ENCODE data around the gene DOCK1.

Gene DOCK1

GRCh38 chr10:127458829-127459228 is 553.6 kb downstream of the DOCK1 start:
- TF ChIP-seq CTCF (IDR thresholded peaks at IDR 0.05), result no peak
- peaks cover 5% of the 10 kb centered on the region for H3K4me1 Mint-ChIP-seq
- H3K27ac Mint-ChIP-seq, result no peak overlapping the region

GRCh38 chr10:127459918-127460317 is 554.7 kb downstream of the DOCK1 start:
- H3K36me3 Mint-ChIP-seq (ENCODE audit: low read depth), result peaks cover 12% of the 10 kb centered on the region
- DNase-seq, result no peak
- peaks cover 28% of the 10 kb centered on the region for H3K9me3 Mint-ChIP-seq
- TF ChIP-seq CTCF (IDR thresholded peaks at IDR 0.05), result no peak
- peaks cover 5% of the 10 kb centered on the region for H3K4me1 Mint-ChIP-seq
- H3K27me3 Mint-ChIP-seq (ENCODE audit: low read depth, poor library complexity), result peaks cover 15% of the 10 kb centered on the region
- H3K4me3 Mint-ChIP-seq, result no peak overlapping the region
- H3K27ac Mint-ChIP-seq, result no peak overlapping the region

More at GRCh38 chr10:127458829-127459228, 553.6 kb downstream of the DOCK1 start:
- no peak for DNase-seq
- H3K9me3 Mint-ChIP-seq, result peaks cover 28% of the 10 kb centered on the region
- peaks cover 11% of the 10 kb centered on the region for H3K27me3 Mint-ChIP-seq (ENCODE audit: low read depth, poor library complexity)
- H3K4me3 Mint-ChIP-seq, result no peak overlapping the region
- H3K36me3 Mint-ChIP-seq (ENCODE audit: low read depth), result peaks cover 12% of the 10 kb centered on the region

GRCh38 chr10:127462643-127463295 is 557.5 kb downstream of the DOCK1 start:
- Mint-ChIP-seq H3K4me1 (no peaks in the 10 kb centered on the region), H3K27me3 (ENCODE audit: low read depth, poor library complexity) (peaks cover 17% of the 10 kb centered on the region), H3K9me3 (peaks cover 26% of the 10 kb centered on the region), H3K27ac (no peak overlapping the region), H3K36me3 (ENCODE audit: low read depth) (no peaks in the 10 kb centered on the region), H3K4me3 (no peak overlapping the region)
- DNase-seq, result no peak
- no peak for TF ChIP-seq CTCF (IDR thresholded peaks at IDR 0.05)

GRCh38 chr10:127463548-127463947 is 558.3 kb downstream of the DOCK1 start:
- H3K36me3 Mint-ChIP-seq (ENCODE audit: low read depth), result no peaks in the 10 kb centered on the region
- DNase-seq, result no peak
- peaks cover 20% of the 10 kb centered on the region for H3K27me3 Mint-ChIP-seq (ENCODE audit: low read depth, poor library complexity)
- peaks cover 19% of the 10 kb centered on the region for H3K9me3 Mint-ChIP-seq
- H3K4me1 Mint-ChIP-seq, result no peaks in the 10 kb centered on the region
- no peak for TF ChIP-seq CTCF (IDR thresholded peaks at IDR 0.05)
- H3K4me3 Mint-ChIP-seq, result no peak overlapping the region
- no peak overlapping the region for H3K27ac Mint-ChIP-seq

- peaks cover 15% of the 10 kb centered on the region for H3K9me3 Mint-ChIP-seq
- no peaks in the 10 kb centered on the region for H3K4me1 Mint-ChIP-seq
- H3K36me3 Mint-ChIP-seq (ENCODE audit: low read depth), result no peaks in the 10 kb centered on the region
- H3K4me3 Mint-ChIP-seq, result no peak overlapping the region
- TF ChIP-seq CTCF (IDR thresholded peaks at IDR 0.05), result no peak
- no peak for DNase-seq
- no peak overlapping the region for H3K27ac Mint-ChIP-seq
- H3K27me3 Mint-ChIP-seq (ENCODE audit: low read depth, poor library complexity), result peaks cover 26% of the 10 kb centered on the region
These were observed 559.3 kb downstream of the DOCK1 start for GRCh38 chr10:127464561-127464960.

- peaks cover 32% of the 10 kb centered on the region for H3K27me3 Mint-ChIP-seq (ENCODE audit: low read depth, poor library complexity)
- H3K36me3 Mint-ChIP-seq (ENCODE audit: low read depth), result no peaks in the 10 kb centered on the region
- no peak for DNase-seq
- H3K4me1 Mint-ChIP-seq, result no peaks in the 10 kb centered on the region
- TF ChIP-seq CTCF (IDR thresholded peaks at IDR 0.05), result no peak
- no peak overlapping the region for H3K27ac Mint-ChIP-seq
- H3K4me3 Mint-ChIP-seq, result no peak overlapping the region
- H3K9me3 Mint-ChIP-seq, result no peaks in the 10 kb centered on the region
These were observed 562.6 kb downstream of the DOCK1 start for GRCh38 chr10:127467811-127468210.

Data from nephron progenitor cell (in vitro differentiated cells).